K562 (cell line): ENCODE results near the gene SLC35B4. TPM values are rescaled to one million over a fixed set of nuclear protein-coding genes. Genes with fewer than 3 reads are reported as not detected.

Experiments used
- ARID1B ChIP-seq: fragments of 450-650 bp; IDR thresholded peaks from 2 replicates; pipeline ENCODE4 v1.6.1; 2016; ENCODE audit warnings: antibody characterized with exemption, mild to moderate bottlenecking, inconsistent platforms
- FOXA3 ChIP-seq, 2 experiments: fragments of 450-650 bp in 1 of 2; sonication (generic) in 1 of 2; formaldehyde crosslinking; IDR thresholded peaks in 1 of 2; conservative IDR thresholded peaks in 1 of 2; 2 replicates each; pipeline versions ENCODE4 v1.4.0 to v1.8.0; 2020 to 2022; ENCODE audit warnings: mild to moderate bottlenecking in 2 of 2, missing genetic modification reagents in 1 of 2
- GATAD2A ChIP-seq: fragments of 450-650 bp; IDR thresholded peaks from 2 replicates; pipeline ENCODE4 v1.6.1; 2017
- GTF3C2 ChIP-seq: IDR thresholded peaks from 3 replicates; pipeline ENCODE4 v1.6.1; 2011; ENCODE audit warnings: borderline replicate concordance, mild to moderate bottlenecking, moderate library complexity; ENCODE audit not compliant: insufficient read length; ENCODE audit errors: extremely low read depth
- HMG20B ChIP-seq: fragments of 250-450 bp; sonication (Bioruptor Pico); IDR thresholded peaks from 2 replicates; pipeline ENCODE4 v1.5.0; 2021; ENCODE audit warnings: mild to moderate bottlenecking
- ILF3 ChIP-seq: fragments of 450-650 bp; IDR thresholded peaks from 2 replicates; pipeline ENCODE4 v1.6.1; 2018; ENCODE audit warnings: antibody characterized with exemption, mild to moderate bottlenecking, moderate library complexity, borderline replicate concordance
- KAT7 ChIP-seq: sonication (generic); formaldehyde crosslinking; IDR thresholded peaks from 2 replicates; pipeline ENCODE4 v1.8.0; 2022; ENCODE audit warnings: missing genetic modification reagents, mild to moderate bottlenecking, borderline replicate concordance
- MAFK ChIP-seq: IDR thresholded peaks from 2 replicates; pipeline ENCODE4 v1.6.1; 2011; ENCODE audit warnings: low read length, improper control_type of control experiment
- MEIS2 ChIP-seq: fragments of 450-650 bp; IDR thresholded peaks from 2 replicates; pipeline ENCODE4 v1.6.1; 2014; ENCODE audit warnings: mild to moderate bottlenecking; ENCODE audit not compliant: partially characterized antibody
- MITF ChIP-seq: IDR thresholded peaks from 2 replicates; pipeline ENCODE4 v1.6.1; 2014; ENCODE audit warnings: antibody characterized with exemption
- MTF1 ChIP-seq: fragments of 250-450 bp; sonication (Bioruptor Pico); IDR thresholded peaks from 2 replicates; pipeline ENCODE4 v1.9.0; 2021; ENCODE audit warnings: moderate library complexity, mild to moderate bottlenecking, inconsistent platforms, borderline replicate concordance
- NBN ChIP-seq: fragments of 450-650 bp; IDR thresholded peaks from 2 replicates; pipeline ENCODE4 v1.6.1; 2016; ENCODE audit warnings: low read depth, mild to moderate bottlenecking
- NEUROD1 ChIP-seq: fragments of 150-350 bp; IDR thresholded peaks from 2 replicates; pipeline ENCODE4 v1.6.1; 2014; ENCODE audit warnings: borderline replicate concordance, low read length, low read depth; ENCODE audit not compliant: partially characterized antibody
- NR2C2 ChIP-seq, 2 experiments: fragments of 200-800 bp in 1 of 2; sonication (Bioruptor generic) in 1 of 2; sonication (generic) in 1 of 2; formaldehyde crosslinking in 1 of 2; IDR thresholded peaks; 2 replicates each; pipeline versions ENCODE4 v1.6.1 to v1.8.0; 2016 to 2022; ENCODE audit warnings: mild to moderate bottlenecking in 1 of 2, missing compliant biosample characterization in 1 of 2, missing genetic modification characterization in 1 of 2, missing genetic modification reagents in 1 of 2
- PTRF ChIP-seq: fragments of 450-650 bp; IDR thresholded peaks from 2 replicates; pipeline ENCODE4 v1.6.1; 2016; ENCODE audit warnings: mild to moderate bottlenecking, missing genetic modification characterization, missing compliant biosample characterization
- RUNX1 ChIP-seq: sonication (generic); IDR thresholded peaks from 2 replicates; pipeline ENCODE4 v1.6.1; 2016; ENCODE audit warnings: antibody characterized with exemption, low read depth
- SNRNP70 ChIP-seq: fragments of 200-400 bp; formaldehyde crosslinking; optimal IDR thresholded peaks from 2 replicates; pipeline ENCODE3; 2017; ENCODE audit warnings: low read depth, low read length
- SRSF1 ChIP-seq: fragments of 200-400 bp; formaldehyde crosslinking; IDR thresholded peaks from 2 replicates; pipeline ENCODE4 v1.6.1; 2017; ENCODE audit warnings: mild to moderate bottlenecking, low read depth, low read length, moderate library complexity
- TEAD2 ChIP-seq: fragments of 450-650 bp; IDR thresholded peaks from 2 replicates; pipeline ENCODE4 v1.6.1; 2016; ENCODE audit warnings: missing genetic modification characterization, control low read depth, missing compliant biosample characterization
- TFAM ChIP-seq: fragments of 250-450 bp; sonication (Bioruptor Pico); conservative IDR thresholded peaks from 2 replicates; pipeline ENCODE4 v1.5.0; 2021; ENCODE audit warnings: mild to moderate bottlenecking, moderate library complexity
- ZBTB9 ChIP-seq: fragments of 450-650 bp; formaldehyde crosslinking; IDR thresholded peaks from 2 replicates; pipeline ENCODE4 v1.4.0; 2020; ENCODE audit warnings: mild to moderate bottlenecking, moderate library complexity
- ZFPM2 ChIP-seq: fragments of 250-450 bp; sonication (Bioruptor Pico); IDR thresholded peaks from 2 replicates; pipeline ENCODE4 v1.5.1; 2022; ENCODE audit warnings: mild to moderate bottlenecking
- ZNF124 ChIP-seq: sonication (generic); formaldehyde crosslinking; IDR thresholded peaks from 2 replicates; pipeline ENCODE4 v1.8.1; 2022; ENCODE audit warnings: missing genetic modification reagents
- ZNF133 ChIP-seq: fragments of 250-450 bp; sonication (Bioruptor Pico); IDR thresholded peaks from 2 replicates; pipeline ENCODE4 v1.4.0; 2020; ENCODE audit warnings: mild to moderate bottlenecking
- ZNF561 ChIP-seq: fragments of 450-650 bp; formaldehyde crosslinking; conservative IDR thresholded peaks from 2 replicates; pipeline ENCODE4 v1.4.0; 2020; ENCODE audit warnings: mild to moderate bottlenecking, moderate library complexity
- polyA plus RNA-seq, 8 experiments: library from polyadenylated mRNA; depleted of rRNA in 4 of 8; stranded (reverse) in 5 of 8; unstranded in 3 of 8; fragments of >200 nt; fragmentation: Nextera tagmentation in 2 of 8; fragmentation: Illumina TruSeq in 1 of 8; extraction: Ambion mirVana in 2 of 8; extraction: Trizol in 1 of 8; gene quantifications; 2 replicates each; pipeline versions ENCODE4 v1.2.1 to v1.2.3, GENCODE V29; 2011 to 2014; ENCODE audit warnings: inconsistent platforms in 1 of 8, missing spikeins in 1 of 8
- total RNA-seq, 7 experiments: library from RNA; depleted of rRNA in 6 of 7; stranded (reverse); fragments of >200 nt in 6 of 7; fragmentation: Illumina TruSeq in 2 of 7; extraction: Trizol in 2 of 7; gene quantifications; 2 replicates each; pipeline versions ENCODE4 v1.2.1 to v1.2.3, GENCODE V29; 2011 to 2021; ENCODE audit warnings: low replicate concordance in 1 of 7

SLC35B4 gene
- total and polyA plus RNA-seq, 9 of the 15 experiments (the other 6 are each of a cell fraction or from before 2014, with no cell fraction given): 6.1 to 34.9 (median 17.6) TPM

- TF ChIP-seq ZBTB9 (CRISPR knock-in tag): 0 out of 2 replicates have a peak, but pooled peaks have one; percentile 25
- no peak for TF ChIP-seq TFAM
- TF ChIP-seq NBN: no peak
- TF ChIP-seq NR2C2 (CRISPR knock-in tag; IDR thresholded peaks at IDR 0.05): no peak
- TF ChIP-seq NR2C2 (tag; IDR thresholded peaks at IDR 0.05): no peak
- no peak for TF ChIP-seq ZNF561 (CRISPR knock-in tag)
- no peak for TF ChIP-seq ZNF124 (CRISPR knock-in tag)
- TF ChIP-seq TEAD2 (tag): no peak
- TF ChIP-seq MAFK: no peak
- no peak for TF ChIP-seq GTF3C2
- TF ChIP-seq NEUROD1: no peak
- TF ChIP-seq SRSF1: no peak
- TF ChIP-seq KAT7 (CRISPR knock-in tag): no peak
- no peak for TF ChIP-seq ZFPM2 (CRISPR knock-in tag)
- TF ChIP-seq MITF: no peak
- TF ChIP-seq ARID1B: peak; percentile 89
- TF ChIP-seq MTF1: no peak
- TF ChIP-seq RUNX1: 0 out of 2 replicates have a peak, but pooled peaks have one; percentile 29
- no peak for TF ChIP-seq MEIS2
- TF ChIP-seq GATAD2A: no peak
- no peak for TF ChIP-seq HMG20B (CRISPR knock-in tag)
- no peak for TF ChIP-seq SNRNP70
- TF ChIP-seq ILF3: no peak
- TF ChIP-seq FOXA3 (CRISPR knock-in tag; conservative IDR thresholded peaks at IDR 0.05 in 1 of 2, IDR thresholded peaks at IDR 0.05 in 1 of 2): peak in 1 of 2 experiments; percentile 45; a peak in 1 of 4 replicates
- TF ChIP-seq PTRF (tag): no peak
- no peak for TF ChIP-seq ZNF133 (CRISPR knock-in tag)
Observed at GRCh38 chr7:134359787-134360432, 43.2 kb upstream of the SLC35B4 start (continued).
